Fibroblast of the conjunctiva (primary cell): ENCODE data around the gene AZGP1.
A peak's percentile ranks its signal among the peaks of the same experiment; 100 is the strongest.
"Not testable (repeated sequence)": the region's sequence is repeated elsewhere in the genome, so short reads cannot be mapped to it uniquely, and the experiment has no call there.

Experiments used
- DNase-seq: peaks from one replicate; pipeline ENCODE4 v3.0.0-alpha.2; 2010; ENCODE audit warnings: low read depth

AZGP1 gene

GRCh38 chr7:99997545-99998137 lies 21.8 kb upstream of the AZGP1 start:
- DNase-seq, result no peak

- no peak for DNase-seq
Observed at GRCh38 chr7:99996755-99997544, 21.1 kb upstream of the AZGP1 start.

GRCh38 chr7:99994819-99995218 lies 19.0 kb upstream of the AZGP1 start:
- no peak for DNase-seq

- no peak for DNase-seq
Observed at GRCh38 chr7:99992330-99993038, 16.7 kb upstream of the AZGP1 start.

- not testable (repeated sequence) for DNase-seq
Observed at GRCh38 chr7:99991543-99991942, 15.7 kb upstream of the AZGP1 start.

- DNase-seq, result no peak
Observed at GRCh38 chr7:99990460-99990852, 14.6 kb upstream of the AZGP1 start.

- DNase-seq, result no peak
Observed at GRCh38 chr7:99987846-99988245, 12.0 kb upstream of the AZGP1 start.

- not testable (repeated sequence) for DNase-seq
Observed at GRCh38 chr7:99987306-99987705, 11.5 kb upstream of the AZGP1 start.

GRCh38 chr7:99984593-99984992 lies 8.8 kb upstream of the AZGP1 start:
- DNase-seq, result no peak

GRCh38 chr7:99981066-99981465 lies 5.2 kb upstream of the AZGP1 start:
- DNase-seq, result not testable (repeated sequence)

- DNase-seq, result not testable (repeated sequence)
Observed at GRCh38 chr7:99980448-99980872, 4.6 kb upstream of the AZGP1 start.

- DNase-seq, result not testable (repeated sequence)
Observed at GRCh38 chr7:99979814-99980225, 4.0 kb upstream of the AZGP1 start.

GRCh38 chr7:99976626-99977025 lies 795 bp upstream of the AZGP1 start:
- DNase-seq, result no peak

- DNase-seq, result no peak
Observed at GRCh38 chr7:99974681-99975080, 1.1 kb downstream of the AZGP1 start.

GRCh38 chr7:99973817-99974216 lies 2.0 kb downstream of the AZGP1 start:
- not testable (repeated sequence) for DNase-seq

- no peak for DNase-seq
Observed at GRCh38 chr7:99971242-99971641, 4.6 kb downstream of the AZGP1 start.

- DNase-seq, result not testable (repeated sequence)
Observed at GRCh38 chr7:99969813-99970212, 6.0 kb downstream of the AZGP1 start.

GRCh38 chr7:99969298-99969697 lies 6.5 kb downstream of the AZGP1 start:
- no peak for DNase-seq

GRCh38 chr7:99958564-99959227 lies 17.1 kb downstream of the AZGP1 start:
- no peak for DNase-seq

GRCh38 chr7:99955247-99955646 lies 20.6 kb downstream of the AZGP1 start:
- DNase-seq, result no peak

- not testable (repeated sequence) for DNase-seq
Observed at GRCh38 chr7:99954643-99955042, 21.2 kb downstream of the AZGP1 start.

- peak; percentile 22 for DNase-seq
Observed at GRCh38 chr7:99953649-99954048, 22.2 kb downstream of the AZGP1 start.
